Uterus (tissue), 2 donors: ENCODE measurements around the gene MT1F.

Source experiments
- CTCF ChIP-seq, 4 experiments: fragments of 200-600 bp in 2 of 4; fragments of 450-650 bp in 2 of 4; sonication (generic) in 2 of 4; IDR thresholded peaks; one replicate each; pipeline ENCODE4 v1.5.1; 2016 to 2019; ENCODE audit warnings: antibody characterized with exemption in 4 of 4, mild to moderate bottlenecking in 2 of 4, moderate library complexity in 1 of 4
- POLR2A ChIP-seq, 2 donors: fragments of 450-650 bp; IDR thresholded peaks; one replicate each; pipeline ENCODE4 v1.6.1; 2016; ENCODE audit warnings: antibody characterized with exemption in 2 of 2, mild to moderate bottlenecking in 1 of 2, moderate library complexity in 1 of 2

GRCh38 chr16:56669005-56669839 lies 11.5 kb downstream of the MT1F start, which contains the start of gene MT1H:
- TF ChIP-seq CTCF (IDR thresholded peaks at IDR 0.05), result no peak
- TF ChIP-seq POLR2A (IDR thresholded peaks at IDR 0.05), result no peak
